GM18861 (cell line): ENCODE measurements around the gene RDX.
"Not testable (repeated sequence)": the region's sequence is repeated elsewhere in the genome, so short reads cannot be mapped to it uniquely, and the experiment has no call there.

ENCODE experiments used
- ATAC-seq: cut with Tn5 transposase; IDR thresholded peaks from one replicate; pipeline ENCODE4 v1.9.1; 2021; ENCODE audit not compliant: unreplicated experiment

The RDX gene

DNA sequence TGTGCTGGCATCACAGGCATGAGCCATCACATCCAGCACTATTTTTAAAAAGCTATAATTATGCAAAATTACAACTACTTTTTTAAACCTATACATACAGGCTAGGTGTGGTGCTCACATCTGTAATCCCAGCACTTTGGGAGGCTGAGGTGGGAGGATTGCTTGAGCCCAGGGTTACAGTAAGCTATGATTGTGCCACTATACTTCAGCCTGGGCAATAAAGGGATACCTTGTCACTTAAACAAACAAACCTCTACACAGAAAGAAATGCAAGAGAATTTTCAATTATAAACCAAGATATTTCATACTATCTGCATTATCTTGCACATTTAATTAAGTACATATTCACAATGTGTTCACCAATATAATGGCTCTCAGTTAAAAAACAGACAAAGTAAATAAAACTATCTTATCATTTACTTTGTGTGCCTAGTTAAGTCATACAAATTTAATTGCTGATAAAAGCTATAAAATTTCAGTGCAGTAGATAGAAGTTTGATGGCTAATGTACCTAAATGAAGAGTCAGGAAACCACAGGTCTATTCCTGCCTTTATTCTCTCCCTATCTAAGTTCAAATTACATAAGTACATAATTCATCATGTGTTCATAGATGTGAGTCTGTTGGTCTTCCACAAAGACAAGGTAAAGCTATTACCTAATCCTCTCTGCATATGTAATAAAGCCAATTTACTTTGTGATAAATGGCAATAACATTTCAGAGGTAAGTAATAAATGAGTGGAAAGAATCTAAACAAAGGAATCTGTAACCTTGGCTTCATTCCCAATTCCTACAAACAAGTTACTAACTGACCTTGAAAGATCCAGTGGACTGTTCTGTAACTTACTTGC is 9.0 kb upstream of the RDX start:
- ATAC-seq, result no peak

- no peak for ATAC-seq
Measured at GRCh38 chr11:110303414-110303826, 7.0 kb upstream of the RDX start.

- ATAC-seq, result no peak
Measured at GRCh38 chr11:110301577-110301976, 5.2 kb upstream of the RDX start.

DNA sequence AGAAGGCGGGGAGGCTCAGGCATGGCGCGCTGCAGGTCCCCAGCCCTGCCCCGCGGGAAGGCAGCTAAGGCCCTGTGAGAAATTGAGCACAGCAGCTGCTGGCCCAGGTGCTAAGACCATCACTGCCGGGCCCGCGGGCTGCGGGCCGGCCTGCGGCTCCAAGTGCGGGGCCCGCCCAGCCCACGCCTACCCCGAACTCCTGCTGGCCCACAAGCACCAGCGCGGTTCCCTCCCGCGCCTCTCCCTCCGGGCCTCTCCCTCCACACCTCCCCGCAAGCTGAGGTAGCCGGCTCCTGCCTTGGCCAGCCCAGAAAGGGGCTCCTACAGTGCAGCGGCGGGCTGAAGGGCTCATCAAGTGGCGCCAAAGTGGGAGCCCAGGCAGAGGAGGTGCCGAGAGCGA is 4.6 kb upstream of the RDX start:
- ATAC-seq, result no peak

DNA sequence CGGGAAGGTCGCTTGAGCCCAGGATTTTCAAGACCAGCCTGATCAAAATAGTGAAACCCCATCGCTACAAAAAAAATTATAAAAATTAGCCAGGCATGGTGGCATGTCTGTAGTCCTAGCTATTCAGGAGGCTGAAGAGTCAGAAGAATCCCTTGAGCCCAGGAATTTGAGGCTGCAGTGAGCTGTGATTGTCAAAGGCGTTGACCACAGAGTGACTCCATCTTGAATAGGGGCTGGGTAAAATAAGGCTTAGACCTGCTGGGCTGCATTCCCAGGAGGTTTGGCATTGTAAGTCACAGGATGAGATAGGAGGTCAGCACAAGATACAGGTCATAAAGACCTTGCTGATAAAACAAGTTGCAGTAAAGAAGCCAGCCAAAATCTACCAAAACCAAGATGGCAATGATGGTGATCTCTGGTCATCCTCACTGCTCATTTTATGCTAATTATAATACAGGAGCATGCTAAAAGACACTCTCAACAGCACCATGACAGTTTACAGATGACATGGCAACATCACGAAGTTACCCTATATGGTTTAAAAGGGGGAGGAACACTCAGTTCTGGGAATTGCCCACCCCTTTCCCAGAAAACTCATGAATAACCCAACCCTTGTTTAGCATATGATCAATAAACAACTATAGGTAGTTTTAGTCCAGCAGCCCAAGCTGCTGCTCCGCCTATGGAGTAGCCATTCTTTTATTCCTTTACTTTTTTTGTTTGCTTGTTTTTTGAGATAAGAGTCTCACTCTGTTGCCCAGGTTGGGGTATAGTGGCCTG is 2.8 kb upstream of the RDX start:
- ATAC-seq, result no peak

DNA sequence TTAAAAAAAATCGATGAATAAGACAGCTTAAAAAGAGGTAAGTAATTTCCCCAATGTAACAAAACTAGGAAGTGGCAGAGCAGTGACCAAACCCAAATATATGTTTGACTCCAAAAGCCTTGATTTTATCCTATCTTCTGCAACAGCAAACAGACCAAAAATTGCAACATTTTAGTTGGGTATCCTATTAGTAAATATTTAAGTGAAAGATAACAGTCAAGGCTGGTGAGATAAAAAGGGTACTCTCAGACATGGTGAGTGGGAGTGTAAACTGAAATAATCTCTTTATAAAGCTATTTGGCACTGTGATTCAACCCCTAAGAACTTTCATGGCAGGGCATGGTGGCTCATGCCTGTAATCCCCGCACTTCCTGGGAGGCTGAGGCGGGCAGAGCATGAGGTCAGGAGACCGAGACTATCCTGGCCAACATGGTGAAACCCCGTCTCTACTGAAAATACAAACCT is 1.9 kb upstream of the RDX start:
- ATAC-seq, result no peak

- ATAC-seq, result no peak
Measured at GRCh38 chr11:110297726-110298300, 1.4 kb upstream of the RDX start.

DNA sequence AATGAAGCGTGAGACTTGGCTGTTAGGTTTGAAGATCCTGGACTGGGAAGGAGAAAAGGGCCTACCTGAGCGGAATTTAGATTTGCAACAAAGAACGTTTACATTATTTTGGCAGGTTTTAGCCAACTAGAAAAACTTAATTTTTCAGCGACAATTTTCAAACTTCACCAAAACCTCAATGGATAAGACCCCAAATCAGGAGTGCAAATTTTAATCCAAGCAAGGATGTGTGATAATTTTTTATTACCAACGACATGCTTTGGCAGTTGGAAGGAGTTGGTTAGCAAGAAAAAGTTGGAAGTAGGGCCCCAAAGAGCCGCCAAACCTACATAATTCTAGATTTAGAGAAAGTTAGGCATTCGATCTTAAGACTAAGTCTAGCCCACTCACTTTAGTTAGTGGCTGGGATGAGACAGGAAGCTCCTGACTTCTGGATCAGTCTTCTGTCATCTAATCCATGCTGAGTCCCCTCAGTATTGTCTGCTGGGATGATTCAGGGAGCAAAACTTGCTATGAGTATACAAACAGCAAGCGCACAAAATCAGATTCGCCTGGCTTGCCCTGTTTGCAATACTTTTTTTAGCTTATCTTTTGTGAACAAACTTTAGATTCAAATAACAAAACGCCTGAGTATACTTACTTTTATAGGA is 787 bp upstream of the RDX start:
- no peak for ATAC-seq

GRCh38 chr11:110295531-110296225 is 736 bp downstream of the RDX start:
- ATAC-seq, result peak; percentile 56

- ATAC-seq, result no peak
Measured at GRCh38 chr11:110295086-110295485, 1.3 kb downstream of the RDX start.

GRCh38 chr11:110294509-110294908 is 1.9 kb downstream of the RDX start:
- no peak for ATAC-seq

DNA sequence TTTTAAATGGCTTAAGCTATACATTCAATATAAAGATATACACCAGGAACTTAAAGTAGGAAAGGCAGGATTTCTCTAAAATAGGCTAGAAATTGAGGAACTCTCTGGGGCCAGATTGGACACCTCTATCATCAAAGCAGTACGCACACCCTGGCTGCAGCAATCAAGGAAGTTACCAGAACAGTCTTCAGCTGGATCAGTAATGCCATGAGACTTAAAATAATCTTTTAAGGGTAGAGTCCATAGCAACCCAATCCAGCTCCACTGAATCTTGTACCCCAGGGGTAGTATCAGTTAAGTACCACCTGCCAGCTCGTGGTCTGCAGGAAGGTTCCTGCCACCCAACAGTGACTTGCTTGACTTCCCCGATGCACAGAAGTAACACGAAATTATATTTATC is 3.0 kb downstream of the RDX start:
- ATAC-seq, result no peak

- ATAC-seq, result not testable (repeated sequence)
Measured at GRCh38 chr11:110292146-110292545, 4.3 kb downstream of the RDX start.

GRCh38 chr11:110290591-110291334 is 5.7 kb downstream of the RDX start:
- ATAC-seq, result no peak

- no peak for ATAC-seq
Measured at GRCh38 chr11:110289472-110289871, 6.9 kb downstream of the RDX start.

- ATAC-seq, result no peak
Measured at GRCh38 chr11:110287537-110287936, 8.9 kb downstream of the RDX start.

- no peak for ATAC-seq
Measured at GRCh38 chr11:110286298-110287040, 9.9 kb downstream of the RDX start.

DNA sequence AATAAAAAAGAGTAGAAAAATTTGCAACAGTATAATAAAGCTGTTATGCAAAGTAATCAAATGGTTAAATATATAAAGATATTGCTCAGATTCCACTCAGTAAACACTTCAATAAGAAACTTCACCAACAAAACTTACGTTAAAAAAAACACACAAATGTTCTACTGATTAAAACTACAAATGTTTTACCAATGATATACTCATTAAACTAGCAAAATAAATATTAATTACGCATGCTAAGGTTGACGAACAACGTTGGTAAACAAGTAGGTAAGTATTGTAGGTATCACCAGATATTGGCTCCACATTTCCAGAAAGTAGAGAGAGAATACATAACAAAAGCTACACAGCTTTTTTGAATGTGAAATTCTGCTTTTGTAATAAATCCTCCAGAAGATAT is 12.6 kb downstream of the RDX start:
- no peak for ATAC-seq

- not testable (repeated sequence) for ATAC-seq
Measured at GRCh38 chr11:110280595-110280994, 15.8 kb downstream of the RDX start.
